H4 (cell line): ENCODE measurements around the gene PDLIM3. TPM values are rescaled to one million over a fixed set of nuclear protein-coding genes. Genes with fewer than 3 reads are reported as not detected.
"Not testable (repeated sequence)": the region's sequence is repeated elsewhere in the genome, so short reads cannot be mapped to it uniquely, and the experiment has no call there.

Experiments used
- DNase-seq: peaks from one replicate; pipeline ENCODE4 v3.0.0-alpha.2; 2015; ENCODE audit warnings: low spot score
- total RNA-seq: library from RNA; depleted of rRNA; stranded (reverse); fragments of >200 nt; shearing (Covaris generic); gene quantifications from 2 replicates; pipeline ENCODE4 v1.2.3, GENCODE V29; 2014

Gene PDLIM3
- total RNA-seq, 1 experiment from 2014 or later = 16.2 TPM

DNA sequence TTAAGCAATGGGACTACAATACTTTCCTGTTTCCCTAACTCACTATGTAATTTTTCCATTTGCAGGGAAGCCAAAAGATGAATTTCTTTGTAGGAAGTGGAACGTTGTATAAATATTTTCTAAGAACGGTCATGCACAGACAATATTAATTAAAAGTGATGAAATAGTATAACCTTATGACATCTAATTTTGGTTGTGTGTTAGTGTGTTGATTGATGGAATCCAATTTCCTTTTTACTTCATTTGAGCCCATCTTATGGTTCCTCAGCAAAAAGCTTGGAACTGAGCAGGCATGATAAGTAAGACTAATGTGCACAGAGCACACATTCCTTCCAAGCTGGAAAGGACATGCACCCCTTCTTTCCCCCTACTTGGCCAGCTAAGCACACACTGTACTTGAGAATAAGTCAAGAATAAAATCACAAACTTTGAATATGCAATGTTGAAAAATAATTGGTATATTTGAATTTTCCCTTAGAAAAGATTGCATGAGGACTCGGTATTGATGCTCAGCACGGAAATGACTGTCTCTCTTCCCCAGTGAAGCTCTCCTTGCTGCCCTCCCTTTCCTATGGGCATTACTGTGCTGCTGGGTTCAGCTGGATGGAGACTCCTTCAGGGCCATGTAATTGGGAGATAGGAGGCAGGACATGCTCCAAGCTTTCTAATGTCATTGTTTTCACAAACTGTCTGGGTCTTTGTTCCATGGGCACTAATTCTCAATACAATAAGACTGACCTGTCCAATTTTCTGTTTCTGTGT lies 19.2 kb upstream of the PDLIM3 start:
- no peak for DNase-seq

DNA sequence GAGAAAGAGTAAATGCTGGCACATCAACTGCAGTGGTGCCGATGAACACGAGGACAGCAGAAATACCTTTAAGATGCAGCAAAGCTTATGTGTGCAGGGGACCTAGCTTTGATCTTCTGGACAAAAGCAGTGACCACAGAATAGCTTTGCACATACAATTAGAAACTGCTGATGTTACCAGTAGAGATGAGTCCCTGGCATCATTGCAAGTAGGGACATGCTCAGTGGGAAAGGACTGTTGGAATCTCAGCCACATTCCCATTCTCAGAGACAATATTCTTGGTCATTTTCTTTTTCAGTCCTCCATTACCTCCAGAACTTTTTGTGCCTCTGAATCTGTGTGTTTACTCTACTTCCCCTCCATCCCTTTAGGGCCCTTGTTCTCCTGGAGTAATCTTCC lies 16.9 kb upstream of the PDLIM3 start:
- DNase-seq = no peak

DNA sequence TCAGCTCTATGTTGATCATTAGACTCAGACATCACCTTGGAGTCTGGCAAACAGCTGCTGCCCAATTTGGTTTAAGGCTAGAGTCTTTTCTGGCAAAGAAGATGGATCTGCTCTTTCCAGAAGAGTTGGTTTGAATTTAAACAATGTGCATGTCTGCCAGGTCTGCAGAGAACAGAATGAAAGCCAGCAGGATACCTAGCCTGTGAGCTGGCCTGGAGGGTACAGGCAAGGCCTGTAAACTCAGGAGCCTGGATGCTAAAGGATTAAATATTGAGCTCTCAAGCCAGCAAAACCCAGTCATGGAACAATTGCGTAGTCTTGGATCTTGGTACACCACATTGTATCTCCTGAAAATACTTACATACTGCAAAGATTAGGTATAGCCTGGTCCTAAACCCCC lies 15.6 kb upstream of the PDLIM3 start:
- DNase-seq = no peak

DNA sequence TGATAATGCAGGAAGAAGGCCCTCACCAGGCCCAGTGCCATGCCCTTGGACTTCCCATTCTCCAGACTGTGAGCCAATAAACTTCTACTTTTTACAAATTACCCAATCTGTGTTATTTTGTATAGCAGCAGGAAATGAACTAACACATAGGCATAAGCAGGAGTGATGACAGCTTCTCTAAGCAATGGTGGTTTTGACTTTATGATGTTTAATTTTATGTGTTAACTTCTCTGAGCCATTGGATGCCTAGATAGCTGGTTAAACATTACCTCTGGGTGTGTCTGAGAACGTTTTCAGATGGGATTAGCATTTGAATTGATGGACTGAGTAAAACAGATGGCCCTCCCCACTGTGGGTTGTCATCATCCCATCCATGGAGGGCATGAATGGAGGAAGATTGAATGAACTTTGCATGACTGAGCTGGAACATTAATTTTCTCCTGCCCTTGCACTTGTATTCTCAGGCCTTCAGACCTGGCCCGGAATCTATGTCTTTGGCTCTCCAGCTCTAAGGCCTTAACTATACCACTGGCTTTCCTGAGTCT lies 13.9 kb upstream of the PDLIM3 start:
- DNase-seq = no peak

DNA sequence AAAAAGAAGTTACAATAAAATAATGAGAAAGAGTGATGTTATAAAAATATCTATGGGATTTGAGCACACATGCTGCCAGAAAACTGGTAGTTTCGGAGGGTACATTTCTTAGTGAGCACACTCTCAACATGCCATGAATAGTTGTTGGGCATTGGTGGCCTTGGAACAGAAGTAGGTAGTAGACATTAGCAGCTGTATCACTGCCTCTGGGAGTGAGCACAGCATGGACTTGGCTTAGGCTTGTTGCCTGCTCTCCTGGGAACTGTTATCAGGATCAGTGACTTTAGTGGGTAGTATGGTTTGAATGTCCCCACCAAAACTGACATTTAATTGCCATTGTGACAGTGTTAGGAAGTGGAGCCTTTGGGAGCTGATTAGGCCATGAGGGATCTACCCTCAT lies 13.3 kb upstream of the PDLIM3 start:
- DNase-seq = no peak

DNA sequence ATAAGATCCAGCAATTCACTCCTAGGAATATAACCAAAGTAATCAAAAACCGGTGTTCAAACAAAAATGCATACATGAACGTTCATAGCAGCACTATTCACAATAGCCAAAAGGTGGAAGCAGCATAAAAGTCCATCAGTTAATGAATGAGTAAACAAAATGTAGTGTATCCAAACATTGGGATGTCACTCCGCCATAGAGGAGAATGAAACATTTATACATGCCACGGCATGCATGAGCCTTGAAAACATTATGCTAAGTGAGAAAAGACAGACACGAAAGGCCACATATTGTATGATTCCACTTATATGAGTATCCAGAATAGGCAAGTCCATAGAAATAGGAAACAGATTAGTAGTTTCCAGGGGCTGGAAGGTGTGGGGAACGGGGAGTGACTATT lies 11.0 kb upstream of the PDLIM3 start:
- no peak for DNase-seq

DNA sequence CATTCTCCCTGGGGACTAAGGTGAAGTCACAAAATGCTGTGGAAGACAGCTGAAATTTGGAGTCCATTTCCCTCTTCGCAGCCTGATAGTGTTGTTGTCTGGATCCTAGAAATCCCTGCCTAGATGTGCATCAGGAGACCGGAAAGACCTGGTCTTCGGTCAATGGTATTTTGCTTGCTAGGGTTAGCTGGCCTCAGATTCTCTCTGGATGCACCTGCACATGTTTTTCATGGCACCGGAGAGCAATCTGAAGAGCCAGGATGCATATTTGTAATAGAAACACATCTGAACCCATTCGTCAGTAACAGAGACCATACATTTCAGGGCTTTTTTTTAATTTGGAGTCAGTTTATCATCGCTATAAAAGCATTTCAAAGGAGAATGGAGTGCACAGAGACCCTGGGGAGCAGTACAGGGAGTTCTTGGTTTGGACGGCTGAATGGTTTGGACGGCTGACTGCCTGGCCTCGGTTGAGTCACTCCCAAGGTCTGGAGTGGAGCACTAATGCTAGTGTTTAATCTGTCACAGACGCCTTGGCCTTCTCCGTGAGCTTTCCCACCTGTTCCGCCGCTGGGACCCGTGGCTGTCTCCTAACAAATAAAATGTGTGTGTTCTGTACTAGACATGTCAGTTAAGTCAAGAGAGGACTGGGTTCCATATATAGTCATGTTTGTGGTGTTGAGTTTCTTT lies 7.5 kb upstream of the PDLIM3 start:
- DNase-seq = no peak

DNA sequence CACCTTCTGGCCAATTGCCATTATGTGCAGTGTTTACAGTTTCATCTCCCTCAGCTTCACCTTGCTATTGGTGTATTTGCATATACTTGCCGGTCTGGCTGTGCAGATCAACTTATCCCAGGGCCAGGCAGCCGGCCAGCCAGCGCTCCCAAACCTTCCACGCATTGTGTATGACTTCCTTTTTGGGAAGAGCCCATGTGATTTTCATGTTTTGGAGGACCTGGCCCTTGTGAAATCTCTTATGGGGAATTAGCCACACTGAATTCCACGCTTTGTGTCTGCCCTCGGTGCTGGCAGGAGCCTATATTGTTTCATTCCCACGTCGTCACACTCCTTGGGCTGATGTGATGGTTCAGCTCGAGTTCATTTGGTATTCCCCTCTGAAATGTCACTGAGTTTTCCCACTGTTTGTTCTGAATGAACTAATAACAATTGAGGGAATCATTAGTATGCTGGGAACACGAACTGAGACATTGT lies 6.0 kb upstream of the PDLIM3 start:
- no peak for DNase-seq

DNA sequence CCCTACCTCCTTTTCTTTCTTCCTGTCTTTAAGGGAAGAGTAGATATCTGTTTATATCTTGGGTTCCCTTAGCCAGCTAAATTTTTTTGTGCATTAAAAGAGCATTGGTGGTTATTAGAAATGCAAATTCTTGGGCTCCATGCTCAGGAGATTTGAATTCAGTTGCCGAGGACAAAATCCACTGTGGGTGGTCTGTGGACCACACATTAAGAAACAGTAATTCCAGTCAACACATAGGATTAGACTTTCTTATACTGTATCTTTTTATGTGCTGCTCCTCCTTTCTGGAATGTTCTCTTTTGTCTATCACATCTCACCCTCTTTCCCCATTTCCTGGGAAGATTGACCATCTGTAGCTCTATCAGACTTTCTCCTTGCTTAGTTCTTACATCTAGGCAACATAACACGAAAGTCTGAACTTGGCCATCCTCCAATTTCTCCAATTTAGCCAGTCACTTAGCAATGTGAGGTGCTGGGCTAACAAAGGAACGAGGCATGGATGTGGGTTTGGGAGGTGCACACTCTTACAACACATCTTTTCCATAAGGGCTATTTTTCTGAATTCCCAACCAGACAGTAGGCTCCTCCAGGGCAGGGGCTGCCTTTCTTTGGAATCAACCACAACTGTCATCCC lies 5.3 kb upstream of the PDLIM3 start:
- DNase-seq = no peak

DNA sequence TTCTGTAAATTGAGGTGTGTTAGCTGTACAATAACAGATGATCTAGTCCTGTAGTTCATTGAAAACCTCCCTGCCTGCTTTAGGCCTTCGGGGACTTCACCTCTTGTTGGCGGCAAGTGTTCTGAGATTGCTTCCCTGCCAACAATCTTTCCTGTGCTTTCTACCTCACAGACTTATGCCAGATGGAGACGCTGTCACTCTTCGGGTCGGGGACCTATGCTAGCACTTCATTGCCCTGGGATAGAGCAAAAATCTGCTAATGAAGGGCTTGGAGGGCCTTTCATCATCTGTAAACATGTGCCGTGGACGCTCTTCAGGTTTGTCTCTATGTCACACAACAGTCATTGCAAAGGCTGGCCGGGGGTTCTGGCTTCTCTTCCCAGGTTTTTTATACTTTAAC lies 4.7 kb upstream of the PDLIM3 start:
- DNase-seq = no peak

DNA sequence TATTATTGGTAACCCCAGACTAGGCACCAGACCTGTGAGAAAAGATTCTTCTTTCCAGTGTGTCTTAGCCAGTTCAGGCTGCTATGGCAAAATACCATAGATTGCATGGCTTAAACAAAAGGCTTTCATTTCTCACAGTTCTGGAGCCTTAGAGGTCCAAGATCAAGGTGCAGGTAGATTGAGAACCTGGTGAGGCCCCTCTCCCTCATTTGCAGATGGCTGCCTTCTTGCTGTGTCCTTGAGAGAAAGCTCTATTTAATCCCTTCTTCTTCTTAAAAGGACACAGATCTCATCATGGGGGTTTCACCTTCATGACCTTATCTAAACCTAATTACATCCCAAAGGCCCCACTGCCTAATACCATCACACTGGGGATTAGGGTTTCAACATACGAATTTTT lies 3.5 kb upstream of the PDLIM3 start:
- no peak for DNase-seq

DNA sequence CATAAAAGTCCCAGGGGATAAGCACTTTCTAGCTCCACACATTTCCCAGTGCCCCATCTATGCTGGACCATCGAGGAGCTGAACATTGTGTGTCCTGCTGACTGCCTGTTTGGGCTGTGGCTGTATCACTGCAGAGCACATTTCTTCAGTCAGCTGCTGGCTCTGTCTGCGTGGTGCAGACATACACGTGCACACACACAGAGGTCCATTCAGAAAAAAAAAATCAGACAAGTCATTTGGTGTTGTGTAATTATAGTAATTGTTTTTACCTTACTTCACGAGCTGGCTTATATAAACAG lies 1.1 kb upstream of the PDLIM3 start:
- no peak for DNase-seq

DNA sequence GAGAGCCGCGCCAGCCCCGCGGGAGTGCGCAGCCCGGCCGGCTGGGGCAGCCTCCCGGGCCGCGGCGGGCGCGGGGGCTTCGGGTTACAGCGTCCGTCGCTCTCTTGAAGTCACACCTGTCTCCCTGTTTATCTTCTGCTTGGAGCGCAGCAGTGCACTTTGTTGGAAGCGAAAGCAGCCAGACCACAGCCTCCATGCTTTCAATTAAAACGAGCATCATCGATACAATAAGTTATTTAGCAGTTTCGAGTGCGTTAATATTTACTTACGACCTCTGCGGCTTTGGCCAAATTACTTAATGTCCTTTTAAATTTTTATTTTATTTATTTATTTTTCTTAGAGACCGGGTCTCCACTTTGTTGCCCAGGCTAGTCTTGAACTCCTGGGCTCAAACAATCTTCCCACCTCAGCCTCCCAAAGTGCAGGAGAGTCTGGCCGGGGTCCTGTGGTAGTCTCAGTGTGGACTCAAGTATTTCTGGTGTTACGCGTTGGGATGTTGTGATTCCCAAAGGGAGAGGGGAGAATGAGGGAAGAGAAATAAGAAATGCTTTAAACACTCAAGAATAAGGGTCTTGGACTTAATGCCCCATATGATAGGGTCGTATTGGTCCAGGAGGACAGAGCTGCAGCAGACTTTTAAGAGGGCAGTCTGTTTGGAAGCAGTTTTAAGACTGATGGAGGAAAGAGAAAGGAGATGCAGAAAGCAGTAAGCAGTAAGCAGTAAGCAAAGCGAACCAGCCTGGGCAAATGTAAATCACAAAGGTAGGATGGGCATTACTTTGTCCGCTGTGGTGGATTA lies 504 bp upstream of the PDLIM3 start:
- no peak for DNase-seq

DNA sequence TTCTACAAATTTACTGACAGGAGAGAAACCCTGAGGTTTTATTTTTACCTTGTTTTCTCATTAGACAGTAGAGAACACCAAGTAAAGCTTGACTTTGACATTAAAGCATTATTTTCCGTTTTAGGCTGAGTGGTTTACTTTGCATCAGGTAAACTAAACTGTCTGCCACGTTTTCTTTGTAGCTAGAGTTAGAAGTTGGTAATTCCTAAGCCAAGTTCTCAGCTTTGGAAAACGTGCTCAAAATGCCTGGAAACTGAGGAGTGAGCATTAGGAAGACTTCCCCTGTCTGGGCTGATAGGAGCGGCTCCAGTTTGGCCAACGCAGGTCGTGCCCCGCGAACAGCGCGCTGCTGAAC lies 819 bp downstream of the PDLIM3 start:
- no peak for DNase-seq

DNA sequence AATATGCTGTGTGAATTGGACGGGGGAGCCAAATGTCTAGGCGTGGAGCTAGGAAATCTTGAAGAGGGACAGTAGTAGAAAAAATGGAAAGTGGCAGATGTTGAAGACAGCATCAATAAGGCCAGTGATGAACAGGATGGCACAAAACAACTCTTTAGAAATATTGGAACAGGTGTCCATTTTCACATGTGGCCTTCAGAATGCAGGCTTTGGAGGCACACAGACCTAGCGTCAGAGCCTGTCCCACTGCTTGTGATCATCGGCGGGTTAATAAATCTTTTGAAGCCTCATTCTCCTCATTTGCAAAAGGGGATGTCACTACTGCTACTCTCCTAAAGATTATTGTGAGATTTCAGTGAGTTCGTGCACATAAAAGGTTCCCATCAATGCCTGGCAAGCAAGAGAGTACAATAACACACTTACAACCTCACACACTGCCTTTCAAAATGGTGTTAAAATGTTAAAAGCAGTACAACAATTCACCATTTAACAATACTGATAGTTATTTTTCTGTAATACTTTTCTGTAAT lies 2.4 kb downstream of the PDLIM3 start:
- no peak for DNase-seq

DNA sequence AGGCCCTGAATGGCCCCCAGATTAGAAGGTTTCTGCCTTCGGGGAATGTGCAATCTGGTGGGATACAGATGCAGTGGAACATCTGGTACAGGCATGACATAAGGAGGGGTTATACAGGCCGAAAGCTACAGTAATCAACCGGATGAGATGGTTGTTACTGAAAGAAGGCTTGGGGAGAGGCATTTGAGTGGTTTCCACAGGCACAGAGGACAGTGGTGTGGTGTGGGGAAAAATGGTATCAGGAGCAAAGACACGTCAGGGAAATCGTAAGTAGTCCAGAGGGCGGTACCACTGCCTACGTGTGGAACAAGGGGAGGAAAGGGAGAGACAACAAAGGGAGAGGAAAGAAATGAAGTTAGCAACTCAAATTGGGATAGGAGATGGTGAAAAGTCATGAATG lies 3.0 kb downstream of the PDLIM3 start:
- DNase-seq = no peak

DNA sequence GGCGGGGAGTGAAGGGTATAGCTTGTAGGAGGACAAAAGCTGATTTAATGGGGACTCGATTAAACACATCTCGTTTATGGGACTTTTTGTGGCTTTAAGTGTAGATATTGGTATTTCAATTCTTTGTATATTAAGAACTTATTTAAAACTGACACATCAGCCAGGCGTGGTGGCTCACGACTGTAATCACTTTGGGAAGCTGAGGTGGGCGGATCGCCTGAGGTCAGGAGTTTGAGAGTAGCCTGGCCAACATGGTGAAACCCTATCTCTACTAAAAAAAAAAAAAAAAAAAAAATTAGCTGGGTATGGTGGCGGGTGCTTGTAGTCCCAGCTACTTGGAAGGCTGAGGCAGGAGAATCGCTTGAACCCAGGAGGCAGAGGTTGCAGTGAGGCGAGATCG lies 3.7 kb downstream of the PDLIM3 start:
- DNase-seq = not testable (repeated sequence)

DNA sequence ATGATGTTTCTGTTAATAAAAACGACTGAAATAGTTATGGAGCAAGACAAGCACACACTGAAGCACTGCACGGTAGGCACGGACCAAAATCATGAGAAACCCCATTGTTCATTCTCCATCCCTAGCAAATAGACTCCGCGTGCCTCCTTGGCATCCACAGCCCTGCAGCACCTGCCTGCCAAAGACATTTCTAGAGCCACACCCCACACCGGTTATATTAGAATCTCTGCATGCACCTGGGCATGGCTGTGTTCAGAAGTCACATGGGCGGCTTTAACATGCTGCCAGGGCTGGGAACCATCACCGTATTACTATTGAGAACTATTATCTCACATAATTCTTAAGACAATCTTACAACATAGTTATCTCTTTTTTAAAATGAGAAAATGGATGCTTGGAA lies 5.9 kb downstream of the PDLIM3 start:
- DNase-seq = no peak

DNA sequence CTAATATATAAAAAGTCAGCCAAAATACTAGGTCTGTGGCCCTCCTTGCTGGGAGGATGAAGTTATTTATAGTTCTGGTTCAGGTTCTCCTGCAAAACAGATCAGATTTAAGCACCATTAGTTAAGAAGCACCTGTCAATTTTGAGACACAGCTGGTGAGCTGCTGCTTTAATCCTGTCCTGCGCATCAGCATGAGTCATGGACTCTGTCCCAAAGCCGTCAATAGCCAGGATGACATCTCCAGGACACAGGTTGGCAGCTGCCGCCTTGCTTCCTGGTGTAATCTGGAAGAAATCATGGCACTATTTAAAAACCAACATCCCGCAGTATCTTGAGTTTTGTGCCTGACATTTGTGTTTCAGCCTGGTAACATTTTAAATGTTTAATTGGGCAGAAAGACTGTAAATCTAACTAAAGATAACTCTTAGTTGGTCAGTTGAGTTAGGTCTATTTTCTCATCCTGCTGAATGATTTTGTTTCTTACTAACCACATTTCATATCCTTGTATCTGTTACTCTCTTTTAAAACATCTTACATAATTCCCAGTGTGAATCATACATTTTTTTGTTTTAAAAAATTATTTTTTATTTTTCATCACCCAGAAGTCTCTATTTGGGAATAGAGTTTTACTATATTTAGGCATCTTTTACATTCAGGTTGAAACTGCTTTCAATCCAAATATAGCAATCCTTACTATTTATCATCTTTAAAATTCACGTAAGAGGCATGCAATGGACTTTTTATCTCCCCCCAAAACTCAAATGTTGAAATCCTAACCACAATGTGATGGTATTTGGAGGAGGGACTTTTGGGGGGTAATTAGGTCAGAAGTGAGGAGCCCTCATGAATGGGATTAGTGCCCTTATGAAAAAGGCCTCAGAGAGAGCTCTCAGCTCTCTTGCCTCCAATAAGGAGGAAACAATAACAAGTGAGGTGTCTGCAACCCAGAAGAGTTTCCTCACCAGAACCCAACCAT lies 10.1 kb downstream of the PDLIM3 start:
- no peak for DNase-seq

DNA sequence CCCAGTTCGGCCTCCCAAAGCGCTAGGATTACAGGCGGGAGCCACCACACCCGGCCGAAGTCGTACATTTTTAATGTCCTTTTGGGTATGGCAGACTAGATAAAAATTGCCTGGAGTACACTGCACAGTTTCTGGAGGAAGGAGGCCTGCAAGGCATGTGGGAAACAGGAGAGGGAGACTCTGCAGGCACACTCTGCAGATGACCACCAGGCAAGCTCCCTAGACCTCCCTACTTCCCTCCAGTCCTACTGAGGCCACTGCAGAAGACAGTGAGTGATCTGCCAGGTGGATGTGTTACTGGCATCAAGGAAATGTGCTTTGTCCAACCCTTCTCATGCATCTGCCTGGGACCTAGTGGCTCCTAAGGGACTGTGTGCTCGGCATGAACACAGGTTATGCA lies 11.4 kb downstream of the PDLIM3 start:
- no peak for DNase-seq

DNA sequence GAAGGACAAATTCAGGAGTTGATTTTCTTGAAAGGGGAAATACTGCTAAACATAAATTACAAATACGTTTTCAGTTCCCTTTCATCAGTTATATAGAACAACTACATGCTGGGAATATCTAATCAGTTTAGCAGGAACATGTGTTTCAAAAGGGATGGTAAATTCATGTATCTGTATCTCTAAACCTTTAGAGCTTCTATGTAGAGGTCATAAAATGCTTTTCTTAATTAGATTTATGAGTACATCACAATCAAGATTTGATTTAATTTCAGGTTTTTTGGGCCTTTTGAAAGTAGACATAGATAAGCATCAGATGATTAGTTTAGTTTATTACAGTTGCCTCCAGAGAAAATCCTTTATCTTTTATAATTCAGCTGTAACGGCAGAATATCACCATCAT lies 12.9 kb downstream of the PDLIM3 start:
- no peak for DNase-seq
